A549 (cell line): ENCODE data around the gene CSF2.

Source experiments
- BCL3 ChIP-seq: fragments of >200 bp; sonication (Bioruptor Twin); formaldehyde crosslinking; IDR thresholded peaks from 3 replicates; pipeline ENCODE4 v1.6.1; 2016
- CEBPB ChIP-seq, 2 experiments: fragments of >200 bp in 1 of 2; sonication (Bioruptor Twin) in 1 of 2; formaldehyde crosslinking in 1 of 2; IDR thresholded peaks; 2 replicates each; pipeline ENCODE4 v1.6.1; 2012 to 2016
- CTCF ChIP-seq: fragments of >200 bp; sonication (Bioruptor Twin); formaldehyde crosslinking; IDR thresholded peaks from 3 replicates; pipeline ENCODE4 v1.5.1; 2016
- MYC ChIP-seq: IDR thresholded peaks from 2 replicates; pipeline ENCODE4 v1.6.1; 2012; ENCODE audit warnings: mild to moderate bottlenecking, inconsistent platforms, low read length, improper control_type of control experiment, borderline replicate concordance
- NR3C1 ChIP-seq: fragments of >200 bp; sonication (Bioruptor Twin); formaldehyde crosslinking; IDR thresholded peaks from 3 replicates; pipeline ENCODE4 v1.6.1; 2017
- POLR2AphosphoS2 ChIP-seq: conservative IDR thresholded peaks from 2 replicates; pipeline ENCODE4 v1.6.1; 2012; ENCODE audit warnings: low read length, improper control_type of control experiment, inconsistent platforms
- RNF2 ChIP-seq: fragments of 200-600 bp; sonication (generic); IDR thresholded peaks from 2 replicates; pipeline ENCODE4 v1.6.1; 2016; ENCODE audit warnings: low read depth, mild to moderate bottlenecking, antibody characterized with exemption, moderate library complexity, borderline replicate concordance
- ZSCAN20 ChIP-seq: fragments of 250-450 bp; sonication (Bioruptor Pico); IDR thresholded peaks from 2 replicates; pipeline ENCODE4 v1.8.0; 2022; ENCODE audit warnings: mild to moderate bottlenecking, moderate library complexity

- TF ChIP-seq POLR2AphosphoS2 (no peak), CEBPB (IDR thresholded peaks at IDR 0.05) (no peak), RNF2 (no peak), NR3C1 (no peak), CTCF (peak; percentile 63), MYC (no peak), BCL3 (no peak), ZSCAN20 (CRISPR knock-in tag) (no peak)
These were observed 8.1 kb upstream of the CSF2 start for GRCh38 chr5:132065351-132065937.
